ENCODE data around the gene TDRD12.
"Not testable (repeated sequence)": the region's sequence is repeated elsewhere in the genome, so short reads cannot be mapped to it uniquely, and the experiment has no call there.

The TDRD12 gene

GRCh38 chr19:32862173-32862572 lies 142.6 kb downstream of the TDRD12 start:
- TF ChIP-seq Cebpa-rat (IDR thresholded peaks at IDR 0.05), result no peak

GRCh38 chr19:32862741-32863140 lies 143.2 kb downstream of the TDRD12 start:
- Histone ChIP-seq H3K4me1 (peaks cover 0 to 5% (median 0%) of the 10 kb centered on the region in 10 experiments; a peak in 2 of 20 replicates), H3K9me3 (replicated peaks in 1 of 11) (no peaks in the 10 kb centered on the region), H3K36me3 (no peaks in the 10 kb centered on the region), H3K4me3 (no peak overlapping the region), H3K4me2 (no peak overlapping the region), H3K27me3 (no peaks in the 10 kb centered on the region), H3K9ac (no peak overlapping the region), H3K27ac (no peak overlapping the region), H4K20me1 (no peaks in the 10 kb centered on the region)
- no peak for TF ChIP-seq Cebpa-rat (IDR thresholded peaks at IDR 0.05)

More at GRCh38 chr19:32862173-32862572, 142.6 kb downstream of the TDRD12 start:
- Histone ChIP-seq H3K4me3 (no peak overlapping the region), H3K9me3 (replicated peaks in 1 of 11) (no peaks in the 10 kb centered on the region), H3K27me3 (no peaks in the 10 kb centered on the region), H3K4me1 (peaks cover 0 to 5% (median 0%) of the 10 kb centered on the region in 10 experiments; a peak in 2 of 20 replicates), H3K9ac (no peak overlapping the region), H3K36me3 (no peaks in the 10 kb centered on the region), H3K27ac (no peak overlapping the region), H4K20me1 (no peaks in the 10 kb centered on the region), H3K4me2 (no peak overlapping the region)

- Histone ChIP-seq H3K4me3 (no peak overlapping the region), H3K27me3 (no peaks in the 10 kb centered on the region), H3K9ac (no peak overlapping the region), H3K27ac (no peak overlapping the region), H3K4me1 (peaks cover 0 to 5% (median 0%) of the 10 kb centered on the region in 10 experiments; a peak in 2 of 20 replicates), H3K4me2 (no peak overlapping the region), H3K36me3 (no peaks in the 10 kb centered on the region), H4K20me1 (no peaks in the 10 kb centered on the region), H3K9me3 (replicated peaks in 1 of 11) (no peaks in the 10 kb centered on the region)
- no peak for TF ChIP-seq Cebpa-rat (IDR thresholded peaks at IDR 0.05)
Observed at GRCh38 chr19:32863301-32863700, 143.7 kb downstream of the TDRD12 start.

GRCh38 chr19:32863841-32864240 lies 144.3 kb downstream of the TDRD12 start:
- Histone ChIP-seq H3K27me3 (no peaks in the 10 kb centered on the region), H4K20me1 (no peaks in the 10 kb centered on the region), H3K9me3 (replicated peaks in 1 of 11) (no peaks in the 10 kb centered on the region), H3K4me2 (no peak overlapping the region), H3K36me3 (no peaks in the 10 kb centered on the region), H3K4me3 (no peak overlapping the region), H3K27ac (no peak overlapping the region), H3K4me1 (peaks cover 0 to 5% (median 0%) of the 10 kb centered on the region in 10 experiments; a peak in 2 of 20 replicates), H3K9ac (no peak overlapping the region)
- no peak for TF ChIP-seq Cebpa-rat (IDR thresholded peaks at IDR 0.05)

GRCh38 chr19:32864318-32865007 lies 144.9 kb downstream of the TDRD12 start:
- H3K27ac ChIP-seq, result no peak overlapping the region
- no peak overlapping the region for H3K4me2 ChIP-seq
- no peak overlapping the region for H3K9ac ChIP-seq
- H3K4me3 ChIP-seq, result no peak overlapping the region
- H4K20me1 ChIP-seq, result no peaks in the 10 kb centered on the region
- H3K36me3 ChIP-seq, result no peaks in the 10 kb centered on the region
- no peaks in the 10 kb centered on the region for H3K27me3 ChIP-seq
- no peaks in the 10 kb centered on the region for H3K9me3 ChIP-seq (replicated peaks in 1 of 11)
- peaks cover 0 to 5% (median 0%) of the 10 kb centered on the region in 10 experiments; a peak in 2 of 20 replicates for H3K4me1 ChIP-seq
- no peak for TF ChIP-seq Cebpa-rat (IDR thresholded peaks at IDR 0.05)

- Histone ChIP-seq H3K4me2 (no peak overlapping the region), H3K27me3 (no peaks in the 10 kb centered on the region), H3K27ac (no peak overlapping the region), H3K4me3 (no peak overlapping the region), H4K20me1 (no peaks in the 10 kb centered on the region), H3K9me3 (replicated peaks in 1 of 11) (no peaks in the 10 kb centered on the region), H3K4me1 (peaks cover 0 to 5% (median 0%) of the 10 kb centered on the region in 10 experiments; a peak in 2 of 20 replicates), H3K36me3 (no peaks in the 10 kb centered on the region), H3K9ac (no peak overlapping the region)
- TF ChIP-seq Cebpa-rat (IDR thresholded peaks at IDR 0.05), result no peak
Observed at GRCh38 chr19:32865326-32865725, 145.8 kb downstream of the TDRD12 start.

- H3K36me3 ChIP-seq, result no peaks in the 10 kb centered on the region
- H3K27me3 ChIP-seq, result no peaks in the 10 kb centered on the region
- H3K9me3 ChIP-seq (replicated peaks in 1 of 11), result no peaks in the 10 kb centered on the region
- H3K4me2 ChIP-seq, result no peak overlapping the region
- no peak overlapping the region for H3K4me3 ChIP-seq
- no peak overlapping the region for H3K27ac ChIP-seq
- peaks cover 0 to 5% (median 0%) of the 10 kb centered on the region in 10 experiments; a peak in 2 of 20 replicates for H3K4me1 ChIP-seq
- no peak for TF ChIP-seq Cebpa-rat (IDR thresholded peaks at IDR 0.05)
- H4K20me1 ChIP-seq, result no peaks in the 10 kb centered on the region
- no peak overlapping the region for H3K9ac ChIP-seq
Observed at GRCh38 chr19:32866061-32866460, 146.5 kb downstream of the TDRD12 start.

GRCh38 chr19:32866564-32867265 lies 147.1 kb downstream of the TDRD12 start:
- Histone ChIP-seq H3K4me2 (no peak overlapping the region), H4K20me1 (no peaks in the 10 kb centered on the region), H3K4me3 (no peak overlapping the region), H3K9me3 (replicated peaks in 1 of 11) (no peaks in the 10 kb centered on the region), H3K4me1 (peaks cover 0 to 5% (median 0%) of the 10 kb centered on the region in 10 experiments; a peak in 2 of 20 replicates), H3K27me3 (no peaks in the 10 kb centered on the region), H3K36me3 (no peaks in the 10 kb centered on the region), H3K27ac (no peak overlapping the region), H3K9ac (no peak overlapping the region)
- TF ChIP-seq Cebpa-rat (IDR thresholded peaks at IDR 0.05), result no peak

- not testable (repeated sequence) for H4K20me1 ChIP-seq; H3K27ac ChIP-seq; H3K4me1 ChIP-seq; H3K4me2 ChIP-seq; H3K9me3 ChIP-seq (replicated peaks in 1 of 11); H3K4me3 ChIP-seq; H3K9ac ChIP-seq; H3K36me3 ChIP-seq; H3K27me3 ChIP-seq
Observed at GRCh38 chr19:32867436-32867835, 147.9 kb downstream of the TDRD12 start.
